HG03103 (cell line): ENCODE measurements around the gene CYP27A1.
"Not testable (repeated sequence)": the region's sequence is repeated elsewhere in the genome, so short reads cannot be mapped to it uniquely, and the experiment has no call there.

Experiments used
- ATAC-seq: cut with Tn5 transposase; IDR thresholded peaks from one replicate; pipeline ENCODE4 v1.9.1; 2021; ENCODE audit warnings: low read depth; ENCODE audit not compliant: unreplicated experiment

Gene CYP27A1

DNA sequence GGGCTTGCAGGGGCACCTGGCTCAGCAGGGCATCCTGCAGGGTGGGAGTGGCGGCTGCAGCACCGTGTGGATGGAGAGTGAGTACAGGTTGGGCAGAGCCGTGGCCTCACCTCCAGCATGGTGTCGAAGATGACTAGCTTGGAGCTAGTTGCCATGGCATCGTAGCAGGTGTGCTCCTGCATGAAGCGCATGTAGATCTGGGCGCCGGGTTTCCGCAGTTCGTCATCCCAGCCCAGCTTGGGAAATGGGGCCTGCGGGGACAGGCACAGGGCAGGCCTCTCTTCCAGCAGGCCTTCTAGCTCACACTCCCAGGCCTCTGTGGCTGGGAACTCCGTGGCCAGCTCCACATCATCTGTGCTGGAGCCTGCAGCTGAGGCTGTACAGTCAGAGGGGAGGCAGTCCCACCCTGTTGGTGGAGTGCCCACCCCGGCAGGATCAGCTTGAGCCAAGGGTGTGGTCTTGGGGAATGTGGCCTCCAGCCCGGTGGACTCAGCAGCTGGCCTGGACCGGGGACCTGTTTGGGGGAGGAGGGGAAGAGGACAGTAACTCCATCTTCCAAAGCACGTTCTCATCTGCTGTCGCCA is 48.0 kb downstream of the CYP27A1 start:
- ATAC-seq: no peak

DNA sequence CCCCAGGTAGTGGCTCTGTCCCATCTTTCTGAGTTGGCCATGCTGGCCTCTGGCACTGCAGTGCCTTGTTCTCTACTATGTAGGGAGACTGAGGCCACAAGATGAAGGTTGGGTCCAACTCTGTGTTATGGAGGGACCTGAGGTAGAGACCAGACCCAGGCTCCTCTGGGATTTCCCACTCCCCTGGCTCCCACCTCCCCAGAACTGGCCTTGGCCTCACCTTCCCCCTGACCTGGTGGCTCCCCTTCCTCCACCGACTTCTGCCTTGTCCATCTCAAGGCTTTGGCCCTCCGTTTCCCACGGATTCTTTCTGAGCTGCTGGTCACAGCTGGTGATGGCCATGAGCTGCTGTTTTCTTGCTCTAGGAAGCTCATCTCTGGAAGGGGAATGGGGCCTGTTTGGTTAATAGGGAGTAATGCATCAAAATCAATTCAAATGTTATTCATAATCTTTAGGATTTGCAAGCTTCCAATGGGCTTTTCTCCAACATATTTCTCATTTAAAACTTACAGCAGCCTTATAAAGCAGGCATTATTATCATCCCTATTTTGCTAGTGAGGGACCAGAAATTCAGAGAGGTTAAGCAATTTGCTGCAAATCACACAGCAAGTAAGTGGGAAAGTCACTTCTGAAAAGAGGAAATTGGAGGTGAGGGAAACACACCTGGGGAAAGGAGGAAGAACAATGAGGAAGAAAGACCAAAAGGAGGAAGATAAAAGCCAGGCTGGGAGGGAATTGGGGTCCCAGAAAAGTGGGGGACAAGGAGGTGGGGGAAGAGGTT is 48.8 kb downstream of the CYP27A1 start:
- no peak for ATAC-seq

DNA sequence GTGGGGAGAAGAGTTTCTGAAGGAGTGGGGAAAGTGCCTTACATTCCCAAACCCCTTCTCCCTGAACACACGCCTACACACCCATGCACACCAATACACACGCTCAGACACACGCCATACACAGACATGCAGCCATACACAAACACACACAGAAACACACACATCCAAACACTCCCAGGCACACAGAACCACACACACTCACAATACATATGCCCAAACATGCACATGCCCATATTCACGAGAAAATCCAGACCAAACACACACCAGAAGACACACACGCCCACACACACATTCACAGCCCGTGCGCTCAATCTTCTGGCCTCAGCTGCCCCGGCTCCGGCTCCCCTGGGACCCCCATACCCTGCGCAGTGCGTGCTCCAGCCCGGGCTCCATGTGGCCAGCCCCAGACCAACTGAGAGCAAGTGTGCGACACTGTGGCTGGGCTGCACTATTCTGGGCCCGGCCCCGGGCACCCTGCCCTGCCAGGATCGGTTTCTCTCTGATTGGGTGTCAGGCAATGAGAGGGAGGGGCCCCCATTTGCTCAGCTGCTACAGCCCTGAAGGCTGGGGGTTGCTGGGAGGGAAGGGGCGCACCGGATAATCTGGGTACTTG is 49.5 kb downstream of the CYP27A1 start, which contains the start of gene PRKAG3:
Gene PRKAG3 (minus strand): TSS at position 426 of the 613 bp plus-strand sequence.
- ATAC-seq: no peak

DNA sequence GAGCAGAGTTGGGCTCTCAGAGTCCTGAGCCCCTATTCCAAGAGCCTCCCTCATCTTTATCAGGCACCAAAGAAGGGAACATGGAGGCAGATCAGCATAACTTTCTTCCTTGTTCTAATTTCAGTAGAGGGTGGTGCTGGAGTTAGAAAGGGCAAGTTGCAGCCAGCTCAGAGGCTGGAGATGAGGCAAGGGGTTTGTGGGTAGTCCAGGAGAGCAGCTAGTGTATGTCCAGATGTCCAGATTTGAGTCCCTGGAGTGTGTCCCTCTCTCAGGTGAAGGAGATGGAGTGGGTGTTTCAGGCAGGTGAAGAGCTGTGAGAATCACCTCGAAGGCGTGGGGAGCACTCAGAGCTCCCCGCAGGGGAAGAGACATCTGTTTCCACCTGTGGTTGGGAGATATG is 50.1 kb downstream of the CYP27A1 start:
- no peak for ATAC-seq

DNA sequence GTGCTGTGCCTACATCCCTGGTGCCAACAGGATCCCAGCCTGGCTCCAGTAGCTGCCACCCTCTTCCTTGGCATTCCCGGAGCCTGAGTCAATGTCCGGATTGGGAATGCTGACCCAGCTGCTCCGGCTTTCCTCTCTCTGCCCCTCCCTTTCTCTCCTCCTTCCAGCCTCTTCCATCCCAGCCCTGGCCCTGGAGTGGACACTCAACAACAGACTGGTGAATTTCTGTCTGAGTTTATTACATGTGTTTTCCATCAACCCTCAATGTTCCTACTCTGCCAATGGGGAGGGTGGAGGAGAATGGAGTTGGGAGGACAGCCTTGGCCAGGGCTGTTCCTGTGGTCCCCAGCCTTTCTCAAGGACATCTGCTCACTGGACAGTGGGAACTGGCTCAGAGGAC is 50.6 kb downstream of the CYP27A1 start:
- ATAC-seq: no peak

DNA sequence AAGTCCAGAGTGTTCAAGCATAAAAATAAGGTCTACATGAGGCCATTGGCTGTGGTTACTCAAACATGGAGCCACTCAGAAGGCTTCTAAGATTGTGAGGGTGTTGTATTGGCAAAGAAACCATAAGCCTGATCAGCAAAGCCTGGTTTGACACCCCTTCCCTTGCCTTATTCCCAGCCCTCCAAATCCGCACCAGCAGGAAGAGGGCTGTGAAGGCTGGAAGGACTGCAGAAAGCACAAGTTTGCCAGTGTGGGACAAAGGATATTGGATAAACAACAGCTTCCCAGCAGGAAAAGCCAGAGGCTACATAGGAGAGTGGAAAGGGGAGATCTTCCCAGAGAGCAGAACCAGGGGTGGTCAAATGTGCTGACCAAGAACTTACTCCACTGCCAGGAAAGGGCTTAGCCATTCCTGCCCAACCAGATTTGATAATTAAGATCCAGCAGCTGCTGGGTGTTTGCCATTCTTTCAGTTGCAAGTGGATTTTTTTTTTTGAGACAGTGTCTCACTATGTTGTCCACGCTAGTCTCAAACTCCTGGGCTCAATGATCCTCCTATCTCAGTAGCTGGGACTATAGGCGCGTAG is 51.2 kb downstream of the CYP27A1 start:
- no peak for ATAC-seq

DNA sequence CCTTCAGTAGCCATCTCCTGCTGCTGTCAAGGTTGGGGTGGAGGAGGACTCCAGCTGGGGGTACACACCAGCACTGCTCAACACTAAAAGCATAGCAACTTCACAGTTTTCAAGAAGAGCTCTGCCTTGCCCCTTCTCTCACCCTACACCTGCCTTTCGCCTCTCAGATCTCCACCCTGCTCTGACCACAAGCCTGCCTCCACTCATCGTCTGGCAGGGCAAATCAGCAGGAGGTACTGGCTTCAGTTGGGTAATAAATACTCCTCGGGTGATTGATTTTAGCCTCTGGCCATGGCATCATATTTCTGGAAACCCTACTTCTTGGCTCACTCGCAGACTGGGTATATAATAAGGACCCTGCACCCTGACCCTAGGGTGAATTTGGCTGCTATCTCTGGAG is 52.7 kb downstream of the CYP27A1 start:
- no peak for ATAC-seq

DNA sequence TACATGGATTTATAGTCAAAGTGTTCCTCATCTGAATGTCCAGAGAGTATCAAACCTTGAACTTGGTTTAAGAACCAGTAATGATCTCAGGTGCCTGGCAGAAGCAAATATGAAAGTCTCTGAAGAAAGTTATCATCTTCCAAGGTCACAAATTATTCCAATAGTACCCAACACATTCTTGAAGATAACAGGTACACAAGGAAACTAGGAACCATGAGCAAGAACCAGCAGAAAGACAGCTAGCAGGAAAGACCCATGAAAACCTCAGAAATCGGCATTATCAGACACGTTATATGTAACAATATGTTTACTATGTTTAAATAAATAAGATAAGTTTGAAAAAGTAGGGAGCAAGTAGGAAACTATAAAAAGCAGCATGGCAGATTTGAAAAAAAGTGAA is 55.5 kb downstream of the CYP27A1 start:
- no peak for ATAC-seq

DNA sequence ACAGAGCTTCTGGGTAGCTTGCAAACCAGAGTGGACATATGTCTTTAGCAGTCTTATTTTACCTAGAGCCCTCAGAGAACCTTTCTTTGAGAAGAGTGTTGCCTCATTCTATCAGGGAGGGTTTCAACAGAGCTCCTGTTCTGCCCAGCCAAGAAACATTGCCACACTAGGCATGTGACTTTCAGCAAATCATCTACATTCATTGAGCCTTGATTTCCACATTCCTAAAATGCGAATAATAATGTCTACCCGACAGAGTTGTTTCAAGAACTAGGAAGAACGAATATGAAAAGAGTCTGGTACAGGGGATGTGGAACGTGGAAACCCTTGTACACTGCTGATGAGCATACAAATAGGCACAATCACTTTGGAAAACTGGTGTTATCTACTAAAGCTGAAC is 57.5 kb downstream of the CYP27A1 start:
- ATAC-seq: no peak

DNA sequence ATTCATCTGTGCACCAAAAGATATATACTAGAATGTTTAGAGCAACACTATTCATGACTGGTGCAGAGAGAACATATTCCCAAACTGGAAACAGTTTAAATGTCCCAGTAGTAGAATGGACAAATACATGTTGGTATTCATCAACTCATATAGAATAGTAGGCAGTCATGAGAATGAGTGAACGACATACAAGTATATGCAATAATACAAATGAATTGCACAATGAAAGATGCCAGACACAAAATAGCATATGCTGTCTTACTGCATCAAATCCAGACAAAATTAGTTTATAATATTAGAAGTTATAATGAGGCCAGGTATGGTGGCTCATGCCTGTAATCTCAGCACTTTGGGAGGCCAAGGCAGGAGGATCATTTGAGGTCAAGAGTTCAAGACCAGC is 57.9 kb downstream of the CYP27A1 start:
- no peak for ATAC-seq

DNA sequence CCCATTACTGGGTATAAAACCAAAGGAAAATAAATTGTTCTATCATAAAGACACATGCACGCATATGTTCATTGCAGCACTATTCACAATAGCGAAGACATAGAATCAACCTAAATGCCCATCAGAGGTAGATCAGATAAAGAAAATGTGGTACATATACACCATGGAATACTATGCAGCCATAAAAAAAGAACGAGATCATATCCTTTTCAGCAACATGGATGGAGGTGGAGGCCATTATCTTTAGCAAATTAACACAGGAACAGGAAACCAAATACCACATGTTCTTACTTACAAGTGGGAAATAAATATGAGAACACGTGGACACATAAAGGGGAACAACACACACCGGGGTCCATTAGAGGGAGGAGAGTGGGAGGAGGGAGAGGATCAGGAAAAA is 62.4 kb downstream of the CYP27A1 start:
- not testable (repeated sequence) for ATAC-seq

DNA sequence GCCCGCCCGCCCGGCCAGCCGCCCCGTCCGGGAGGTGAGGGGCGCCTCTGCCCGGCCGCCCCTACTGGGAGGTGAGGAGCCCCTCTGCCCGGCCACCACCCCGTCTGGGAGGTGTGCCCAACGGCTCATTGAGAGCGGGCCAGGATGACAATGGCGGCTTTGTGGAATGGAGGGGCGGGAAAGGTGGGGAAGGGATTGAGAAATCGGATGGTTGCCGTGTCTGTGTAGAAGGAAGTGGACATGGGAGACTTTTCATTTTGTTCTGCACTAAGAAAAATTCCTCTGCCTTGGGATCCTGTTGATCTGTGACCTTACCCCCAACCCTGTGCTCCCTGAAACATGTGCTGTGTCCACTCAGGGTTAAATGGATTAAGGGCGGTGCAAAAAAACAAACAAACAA is 65.0 kb downstream of the CYP27A1 start:
- not testable (repeated sequence) for ATAC-seq

DNA sequence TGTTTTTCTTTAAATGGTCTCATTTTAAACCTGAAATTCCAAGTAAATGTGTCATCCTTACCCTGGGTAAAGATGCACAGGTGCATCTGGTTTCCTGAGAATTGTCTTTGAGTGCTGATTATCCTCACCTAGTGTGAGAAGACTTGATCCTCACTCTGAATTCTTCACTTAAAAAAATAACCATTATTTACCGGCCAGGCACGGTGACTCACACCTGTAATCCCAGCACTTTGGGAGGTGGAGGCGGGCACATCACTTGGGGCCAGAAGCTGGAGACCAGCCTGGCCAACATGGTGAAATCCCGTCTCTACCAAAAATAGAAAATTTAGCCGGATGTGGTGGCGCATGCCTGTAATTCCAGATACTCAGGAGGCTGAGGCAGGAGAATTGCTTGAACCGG is 67.8 kb downstream of the CYP27A1 start:
- ATAC-seq: no peak

DNA sequence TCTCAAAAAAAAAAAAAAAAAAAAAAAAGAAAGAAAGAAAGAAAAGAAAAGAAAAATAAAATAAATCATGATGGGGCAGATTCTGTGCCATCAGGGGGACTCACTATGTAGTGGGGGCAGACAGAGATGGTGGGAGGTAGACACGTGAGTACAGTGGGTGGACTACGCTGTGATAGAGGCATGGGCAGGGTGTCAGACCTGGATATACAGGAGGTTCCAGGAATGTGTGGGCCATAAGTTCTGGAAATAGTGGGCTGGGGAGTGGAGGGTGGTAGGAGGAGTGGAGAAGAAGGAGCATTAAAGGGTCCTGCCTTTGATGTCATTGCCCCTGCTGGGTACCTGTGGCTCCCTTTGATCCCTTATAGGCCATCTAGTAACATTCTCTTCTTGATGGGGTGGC is 68.8 kb downstream of the CYP27A1 start:
- no peak for ATAC-seq

DNA sequence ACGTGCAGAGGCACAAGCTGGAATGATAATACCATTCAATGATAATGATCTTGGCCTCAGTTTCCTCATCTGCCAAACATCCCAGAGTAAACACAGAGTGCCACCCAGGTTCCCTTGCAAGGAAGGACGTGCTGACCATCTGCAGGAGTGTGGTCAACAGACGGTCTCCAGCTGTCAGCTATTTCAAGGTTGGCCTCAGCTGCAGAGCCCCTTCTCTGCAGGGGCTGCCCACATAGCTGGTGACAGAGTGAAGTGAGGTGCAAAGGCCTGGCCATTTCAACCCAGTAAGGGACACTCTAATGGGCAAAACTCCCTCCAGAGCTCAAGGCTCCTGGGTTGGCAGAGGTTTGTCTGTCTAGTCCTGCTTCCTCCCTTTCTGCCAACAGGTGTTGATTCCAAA is 69.3 kb downstream of the CYP27A1 start:
- no peak for ATAC-seq

DNA sequence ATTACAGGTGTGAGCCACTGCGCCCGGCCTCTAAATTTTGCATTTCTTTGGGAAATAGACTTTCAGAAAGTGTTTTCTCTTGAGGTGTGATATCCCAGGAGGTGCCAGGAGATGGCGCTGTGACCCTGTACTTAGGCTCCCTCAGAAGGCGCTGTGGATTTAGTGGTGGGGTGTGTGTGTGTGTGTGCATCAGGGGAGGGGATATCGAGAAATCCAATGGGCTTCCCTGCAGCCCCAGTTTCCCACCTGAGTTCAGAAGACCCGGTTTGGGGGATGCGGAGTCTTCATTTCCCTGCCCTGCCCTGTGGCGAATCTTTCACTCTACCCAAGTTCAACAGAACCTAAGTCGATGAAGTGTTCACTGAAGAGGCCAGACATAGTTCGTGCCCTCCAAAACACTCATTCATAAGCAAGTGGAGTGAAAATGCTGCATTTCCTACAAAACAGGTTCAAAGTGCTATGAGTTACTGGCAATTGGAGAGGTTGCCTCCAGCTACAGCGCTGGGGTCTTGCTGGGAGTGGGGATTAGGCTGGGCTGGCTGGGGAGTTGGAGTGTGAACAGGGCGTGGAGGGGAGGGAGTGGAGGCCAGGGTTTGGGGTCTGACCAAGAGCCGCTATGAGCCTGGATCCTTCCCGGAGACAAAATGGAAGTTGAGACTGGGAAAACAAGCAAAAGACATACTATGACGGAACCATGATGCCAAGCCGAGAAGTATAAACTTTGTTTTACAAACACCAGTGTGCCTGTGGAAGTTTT is 71.1 kb downstream of the CYP27A1 start:
- ATAC-seq: no peak

DNA sequence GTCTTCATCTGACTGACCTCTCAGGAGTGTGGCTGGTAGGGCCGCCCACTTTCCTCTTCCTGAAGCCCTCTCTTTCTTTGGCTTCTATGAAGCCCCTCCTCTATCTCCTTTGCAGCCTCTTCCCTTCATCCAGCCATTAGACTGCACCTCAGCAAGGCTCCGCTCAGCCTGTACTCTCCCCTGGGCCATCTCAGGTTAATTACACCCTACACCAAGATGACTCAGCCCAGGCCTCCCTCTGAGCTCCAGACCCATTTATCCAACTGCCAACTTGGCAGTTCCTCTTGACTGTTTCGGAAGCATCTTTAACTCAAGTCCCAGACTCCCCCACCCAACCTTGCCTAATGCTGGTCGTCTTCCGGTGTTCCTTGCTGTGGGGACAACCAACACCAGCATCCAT is 71.8 kb downstream of the CYP27A1 start:
- no peak for ATAC-seq

DNA sequence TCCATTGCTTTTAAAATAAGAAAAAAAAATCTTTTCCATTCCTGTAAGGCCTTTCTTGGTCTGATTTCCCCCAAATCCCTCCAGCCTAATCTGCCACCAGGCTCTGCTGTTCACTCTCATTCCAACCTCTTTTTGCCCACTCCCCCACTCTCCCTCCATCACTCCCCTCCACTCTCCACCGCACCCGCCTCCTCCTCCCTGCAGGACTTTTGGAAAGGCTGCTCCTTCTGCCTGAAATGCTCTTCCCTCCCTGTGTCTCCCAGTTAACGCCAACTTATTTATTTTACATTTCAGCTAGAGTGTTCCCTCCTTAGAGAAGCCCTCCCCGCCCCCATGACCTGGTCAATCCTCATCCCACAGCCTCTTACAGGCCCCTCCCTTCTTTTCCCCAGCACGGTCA is 72.9 kb downstream of the CYP27A1 start:
- ATAC-seq: no peak

DNA sequence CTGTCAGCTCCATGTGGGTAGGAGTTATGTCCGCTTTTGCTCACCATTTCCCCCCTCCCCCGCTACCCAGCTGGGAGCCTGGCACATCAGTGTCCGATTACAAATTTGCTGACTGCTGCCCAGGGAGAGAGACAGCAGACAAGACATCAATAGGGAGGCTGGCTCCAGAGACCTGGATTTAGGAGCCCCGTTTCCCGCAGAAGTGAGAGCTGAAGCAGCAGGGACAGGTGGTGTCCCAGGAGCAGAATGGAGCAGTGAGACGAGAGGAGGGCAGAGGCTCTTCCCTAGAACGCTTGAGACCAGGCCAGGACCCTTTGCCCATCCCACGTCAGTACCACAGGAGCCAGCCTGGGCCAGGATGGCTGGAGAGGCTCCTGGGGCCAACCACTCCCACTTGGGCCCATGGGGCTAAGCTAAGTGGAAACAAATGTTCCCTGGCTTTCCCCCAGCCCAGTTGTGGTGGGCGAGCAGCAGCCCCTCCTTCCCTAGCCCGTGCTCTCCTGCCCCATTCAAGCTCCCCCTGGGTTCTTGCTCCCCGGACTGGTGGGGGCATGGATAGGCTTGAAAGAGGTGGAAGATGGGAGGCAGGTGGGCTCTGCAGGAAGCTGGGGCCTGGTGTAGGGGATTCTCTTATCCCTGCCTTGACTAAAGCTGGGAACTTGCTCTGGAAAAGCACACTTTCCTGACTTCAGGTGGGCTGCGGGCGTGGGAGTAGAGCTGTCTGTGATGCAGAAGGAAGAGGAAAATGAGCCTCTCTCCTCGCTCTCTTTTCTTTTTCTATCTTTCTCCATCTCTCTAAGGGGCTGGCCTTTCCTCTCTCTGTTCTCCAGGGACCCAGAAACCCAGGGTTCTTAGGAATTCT is 73.6 kb downstream of the CYP27A1 start:
- no peak for ATAC-seq
